ENCODE data around the gene CCL3.

DNA sequence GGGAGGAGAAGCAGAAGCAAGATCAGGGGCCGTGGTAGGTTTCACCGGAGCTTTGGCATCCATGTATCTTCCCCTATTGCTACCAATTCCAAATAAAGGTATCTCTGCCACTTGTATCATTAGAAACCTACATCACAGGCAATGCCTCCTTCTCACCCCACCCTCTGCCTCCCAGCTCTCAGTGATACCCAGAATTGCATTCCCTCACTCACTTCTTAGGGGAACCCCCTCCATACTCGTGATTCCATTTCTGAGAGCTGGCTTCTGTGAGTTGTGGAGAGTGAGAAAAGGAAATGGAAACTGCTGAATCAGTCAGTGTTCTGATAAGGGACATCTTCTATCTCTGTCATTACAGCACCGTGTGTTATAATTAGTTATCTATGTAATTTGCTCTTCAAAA, 2.3 kb upstream of the CCL3 start:
- TF ChIP-seq YY1 (IDR thresholded peaks at IDR 0.05; ENCODE audit: insufficient read depth, insufficient read length), result no peak
- no peak for TF ChIP-seq ZNF274 (IDR thresholded peaks at IDR 0.05; ENCODE audit: low read depth, low read length)
- no peak for TF ChIP-seq SUZ12 (IDR thresholded peaks at IDR 0.05; ENCODE audit: extremely low read depth, insufficient read depth, insufficient read length)
